Astrocyte (in vitro differentiated cells and primary cell): ENCODE data around the gene ZNF341.

Source experiments
- CTCF ChIP-seq: IDR thresholded peaks from 2 replicates; pipeline ENCODE4 v1.5.1; 2011; ENCODE audit warnings: low read depth, mild to moderate bottlenecking, inconsistent platforms, low read length, moderate library complexity; ENCODE audit not compliant: insufficient read depth
- EZH2 ChIP-seq: IDR thresholded peaks from 2 replicates; pipeline ENCODE4 v1.6.1; 2012; ENCODE audit warnings: mild to moderate bottlenecking, low read length, inconsistent platforms; ENCODE audit not compliant: insufficient read depth

- TF ChIP-seq CTCF: no peak
- TF ChIP-seq EZH2: no peak
Observed at GRCh38 chr20:33724439-33725094, 7.2 kb upstream of the ZNF341 start.
